OCI-LY3 (cell line): Measurements from ENCODE around the gene DENND5A.
"Not testable (repeated sequence)": the region's sequence is repeated elsewhere in the genome, so short reads cannot be mapped to it uniquely, and the experiment has no call there.

Experiments used
- CTCF ChIP-seq: fragments of 200-600, 300-600 bp; sonication (generic); IDR thresholded peaks from 2 replicates; pipeline ENCODE4 v1.5.1; 2014; ENCODE audit warnings: antibody characterized with exemption, low read length, low read depth
- EZH2phosphoT487 ChIP-seq: fragments of 200-600 bp; shearing (Covaris generic); IDR thresholded peaks from 2 replicates; pipeline ENCODE4 v1.6.1; 2018; ENCODE audit warnings: antibody characterized with exemption, mixed run types, low read depth

GRCh38 chr11:9258279-9258678 lies 6.9 kb downstream of the DENND5A start:
- not testable (repeated sequence) for TF ChIP-seq CTCF, EZH2phosphoT487
